Measurements from ENCODE around the gene ANK2. TPM values are rescaled to one million over a fixed set of nuclear protein-coding genes. Genes with fewer than 3 reads are reported as not detected.
"Not testable (repeated sequence)": the region's sequence is repeated elsewhere in the genome, so short reads cannot be mapped to it uniquely, and the experiment has no call there.

The ANK2 gene
- total RNA-seq, 2 donors from 2014 or later, result 9.9 to 11.5 TPM

DNA sequence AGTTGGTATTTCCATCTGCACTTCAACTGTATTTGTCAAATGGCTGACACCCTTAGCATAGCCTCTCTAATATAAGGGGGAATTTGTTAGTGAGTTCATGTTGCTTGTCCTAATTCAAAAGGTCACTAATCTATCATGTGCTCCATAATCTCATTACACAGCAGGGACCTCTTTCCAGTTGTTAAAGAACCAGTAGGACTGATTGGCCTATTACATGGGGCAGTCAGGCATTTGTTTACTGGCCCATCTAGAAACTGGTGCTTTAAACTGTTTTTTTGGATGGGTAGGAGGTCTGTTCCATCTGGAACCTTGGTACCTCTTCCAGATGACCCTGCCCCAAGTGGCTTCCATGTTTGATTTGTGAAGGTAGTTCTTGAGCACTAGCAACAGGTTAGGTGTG is 11.4 kb downstream of the ANK2 start:
- Histone ChIP-seq H3K4me1 (peaks cover 5% of the 10 kb centered on the region), H3K4me3 (no peak overlapping the region), H3K9me3 (no peaks in the 10 kb centered on the region), H3K27ac (no peak overlapping the region), H3K36me3 (replicated peaks in 1 of 2; ENCODE audit: insufficient read depth in 1 of 2, low read depth in 2 of 2) (no peaks in the 10 kb centered on the region), H3K27me3 (no peaks in the 10 kb centered on the region)
- intact Hi-C loops (cut with DNase I), result no loop called here
- DNase-seq (no peak), ATAC-seq (no peak)
- TF ChIP-seq POLR2A (IDR thresholded peaks at IDR 0.05), result no peak
- TF ChIP-seq, protein P1, sequence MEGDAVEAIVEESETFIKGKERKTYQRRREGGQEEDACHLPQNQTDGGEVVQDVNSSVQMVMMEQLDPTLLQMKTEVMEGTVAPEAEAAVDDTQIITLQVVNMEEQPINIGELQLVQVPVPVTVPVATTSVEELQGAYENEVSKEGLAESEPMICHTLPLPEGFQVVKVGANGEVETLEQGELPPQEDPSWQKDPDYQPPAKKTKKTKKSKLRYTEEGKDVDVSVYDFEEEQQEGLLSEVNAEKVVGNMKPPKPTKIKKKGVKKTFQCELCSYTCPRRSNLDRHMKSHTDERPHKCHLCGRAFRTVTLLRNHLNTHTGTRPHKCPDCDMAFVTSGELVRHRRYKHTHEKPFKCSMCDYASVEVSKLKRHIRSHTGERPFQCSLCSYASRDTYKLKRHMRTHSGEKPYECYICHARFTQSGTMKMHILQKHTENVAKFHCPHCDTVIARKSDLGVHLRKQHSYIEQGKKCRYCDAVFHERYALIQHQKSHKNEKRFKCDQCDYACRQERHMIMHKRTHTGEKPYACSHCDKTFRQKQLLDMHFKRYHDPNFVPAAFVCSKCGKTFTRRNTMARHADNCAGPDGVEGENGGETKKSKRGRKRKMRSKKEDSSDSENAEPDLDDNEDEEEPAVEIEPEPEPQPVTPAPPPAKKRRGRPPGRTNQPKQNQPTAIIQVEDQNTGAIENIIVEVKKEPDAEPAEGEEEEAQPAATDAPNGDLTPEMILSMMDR (IDR thresholded peaks at IDR 0.05), result no peak

DNA sequence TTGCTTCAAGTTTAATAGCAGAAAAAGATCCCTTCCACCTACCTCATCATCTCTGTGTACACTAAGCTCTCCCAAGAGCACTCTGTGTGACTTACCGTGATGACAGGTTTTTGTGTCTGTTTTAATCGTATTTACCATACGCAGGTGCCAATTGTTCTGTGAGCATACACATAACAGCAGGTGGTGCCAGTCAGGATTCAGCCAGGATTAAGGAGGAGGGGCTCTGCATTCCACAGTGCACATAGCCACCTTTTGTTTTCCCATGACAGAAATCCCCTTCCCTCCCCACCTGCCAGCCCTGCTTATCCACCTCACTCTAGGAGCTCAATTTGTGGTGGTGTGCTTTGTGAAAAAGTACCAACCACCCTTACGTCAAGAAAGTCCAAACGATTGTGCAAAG is 14.8 kb downstream of the ANK2 start:
- Histone ChIP-seq H3K27ac (no peak overlapping the region), H3K27me3 (no peaks in the 10 kb centered on the region), H3K9me3 (no peaks in the 10 kb centered on the region), H3K36me3 (replicated peaks in 1 of 2; ENCODE audit: insufficient read depth in 1 of 2, low read depth in 2 of 2) (no peaks in the 10 kb centered on the region), H3K4me1 (peaks cover 5% of the 10 kb centered on the region), H3K4me3 (no peak overlapping the region)
- peak in 2 of 4 donors; percentile 8 to 41 for DNase-seq
- WGBS, 2 donors, result 7 to 17% methylated on average over 5 of the region's 5 CpGs
- TF ChIP-seq POLR2A (IDR thresholded peaks at IDR 0.05), result no peak
- TF ChIP-seq, protein P1 (IDR thresholded peaks at IDR 0.05), result no peak
- intact Hi-C loops (cut with DNase I), result no loop called here
- ATAC-seq, result peak; percentile 30

DNA sequence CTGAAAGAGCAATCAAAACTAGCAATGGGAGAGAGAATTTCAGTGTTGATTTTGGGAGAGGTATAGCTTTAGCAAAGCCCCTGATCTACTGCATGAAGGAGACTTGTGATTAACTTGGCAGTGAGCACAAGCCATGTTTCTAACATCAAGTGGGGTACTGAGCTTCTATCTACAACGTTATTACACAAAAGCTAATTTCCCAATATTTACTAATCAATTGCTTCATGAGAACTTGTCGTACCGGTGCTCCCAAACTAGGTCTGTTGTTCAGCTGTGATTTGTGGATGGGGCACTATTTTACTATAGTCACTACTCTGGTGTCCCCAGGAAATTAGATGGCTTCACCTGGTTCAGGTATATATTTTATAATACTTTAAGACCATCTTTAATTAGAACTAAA is 16.2 kb downstream of the ANK2 start:
- DNase-seq (no peak), ATAC-seq (no peak)
- WGBS, 2 donors, result 49 to 58% methylated on average over 3 of the region's 3 CpGs
- intact Hi-C loops (cut with DNase I), result no loop called here
- H3K4me1 ChIP-seq, result peaks cover 5% of the 10 kb centered on the region
- H3K4me3 ChIP-seq, result no peak overlapping the region
- H3K9me3 ChIP-seq, result no peaks in the 10 kb centered on the region
- H3K27me3 ChIP-seq, result no peaks in the 10 kb centered on the region
- TF ChIP-seq POLR2A (IDR thresholded peaks at IDR 0.05), result no peak
- TF ChIP-seq, protein P1 (IDR thresholded peaks at IDR 0.05), result no peak
- no peaks in the 10 kb centered on the region for H3K36me3 ChIP-seq (replicated peaks in 1 of 2; ENCODE audit: insufficient read depth in 1 of 2, low read depth in 2 of 2)
- H3K27ac ChIP-seq, result no peak overlapping the region

DNA sequence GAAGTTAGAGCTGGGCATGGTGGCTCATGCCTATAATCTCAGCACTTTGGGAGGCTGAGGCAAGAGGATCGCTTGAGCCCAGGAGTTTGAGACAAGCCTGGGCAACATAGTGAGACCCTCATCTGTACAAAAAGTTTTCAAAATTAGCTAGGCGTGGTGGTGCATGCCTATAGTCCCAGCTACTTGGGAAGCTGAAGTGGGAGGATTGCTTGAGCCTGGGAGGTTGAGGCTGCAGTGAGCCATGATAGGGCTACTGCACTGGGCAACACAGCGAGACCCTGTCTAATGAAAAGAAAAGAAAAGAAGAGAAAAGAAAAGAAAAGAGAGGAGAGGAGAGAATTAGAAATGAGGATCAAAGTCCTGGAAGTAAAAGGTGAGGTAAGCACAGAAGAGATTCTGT is 19.3 kb downstream of the ANK2 start:
- WGBS, 2 donors, result 74 to 82% methylated on average over 3 of the region's 3 CpGs
- H3K27me3 ChIP-seq; intact Hi-C loops (cut with DNase I); H3K9me3 ChIP-seq; ATAC-seq; DNase-seq; H3K4me3 ChIP-seq; H3K36me3 ChIP-seq (replicated peaks in 1 of 2; ENCODE audit: insufficient read depth in 1 of 2, low read depth in 2 of 2); H3K27ac ChIP-seq; H3K4me1 ChIP-seq: not testable (repeated sequence)

DNA sequence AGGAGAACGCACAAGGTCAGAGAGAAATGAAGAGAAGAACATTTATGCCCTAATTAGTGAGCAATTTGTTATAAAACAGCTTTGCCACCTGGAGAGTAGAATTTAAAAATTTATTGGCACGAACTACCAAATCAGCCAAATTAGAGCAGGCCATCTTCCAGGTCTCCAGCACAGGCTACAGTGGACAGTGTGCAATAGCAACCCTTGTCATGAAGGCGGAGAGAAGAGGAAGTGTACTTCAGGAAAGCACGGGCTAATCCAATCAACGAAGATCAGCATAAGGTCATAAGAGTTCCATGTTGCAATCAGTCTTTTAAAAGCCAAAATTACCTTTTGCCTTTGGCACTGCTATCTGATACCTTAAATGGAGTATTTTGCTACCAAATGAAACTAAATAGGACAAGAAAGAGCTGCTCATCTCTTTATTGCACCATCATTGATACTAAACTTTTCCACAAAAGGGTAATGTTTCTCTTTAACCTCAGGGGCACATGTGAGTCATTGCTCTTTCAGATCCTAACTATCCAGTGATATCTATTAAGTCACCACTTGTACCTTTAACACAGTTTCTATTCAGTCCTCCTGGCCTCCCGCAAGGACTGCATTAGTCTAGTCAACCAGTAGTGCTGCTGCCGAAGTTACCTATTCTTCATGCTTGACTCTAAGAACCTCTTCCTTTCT is 19.9 kb downstream of the ANK2 start:
- DNase-seq (no peak), ATAC-seq (no peak)
- Histone ChIP-seq H3K27ac (no peak overlapping the region), H3K4me1 (no peaks in the 10 kb centered on the region), H3K4me3 (no peak overlapping the region), H3K27me3 (no peaks in the 10 kb centered on the region), H3K36me3 (replicated peaks in 1 of 2; ENCODE audit: insufficient read depth in 1 of 2, low read depth in 2 of 2) (no peaks in the 10 kb centered on the region), H3K9me3 (no peaks in the 10 kb centered on the region)
- 76 to 78% methylated on average over 7 of the region's 7 CpGs for WGBS, 2 donors
- intact Hi-C loops (cut with DNase I), result no loop called here
- TF ChIP-seq, protein P1 (IDR thresholded peaks at IDR 0.05), result no peak
- TF ChIP-seq POLR2A (IDR thresholded peaks at IDR 0.05), result no peak
